Activated T-cell treated with anti-CD3 and anti-CD28 coated beads for 24 hours (primary cell): ENCODE results near the gene CLINT1.
"Not testable (repeated sequence)": the region's sequence is repeated elsewhere in the genome, so short reads cannot be mapped to it uniquely, and the experiment has no call there.

Source experiments
- DNase-seq: peaks from one replicate; pipeline ENCODE4 v3.0.0-alpha.2; 2020; ENCODE audit warnings: low read depth

The CLINT1 gene

GRCh38 chr5:157862183-157862851, 3.4 kb upstream of the CLINT1 start:
- no peak for DNase-seq

- DNase-seq: no peak
Observed at GRCh38 chr5:157860898-157861890, 2.2 kb upstream of the CLINT1 start.

GRCh38 chr5:157859227-157859575, 256 bp upstream of the CLINT1 start:
- no peak for DNase-seq

GRCh38 chr5:157857816-157858526, 974 bp downstream of the CLINT1 start:
- DNase-seq: no peak

GRCh38 chr5:157855404-157855994, 3.4 kb downstream of the CLINT1 start:
- DNase-seq: no peak

GRCh38 chr5:157853365-157853764, 5.6 kb downstream of the CLINT1 start:
- DNase-seq: not testable (repeated sequence)

- no peak for DNase-seq
Observed at GRCh38 chr5:157845914-157846598, 12.9 kb downstream of the CLINT1 start.

- DNase-seq: no peak
Observed at GRCh38 chr5:157842787-157843186, 16.2 kb downstream of the CLINT1 start.

- no peak for DNase-seq
Observed at GRCh38 chr5:157842185-157842584, 16.8 kb downstream of the CLINT1 start.

- no peak for DNase-seq
Observed at GRCh38 chr5:157839157-157839795, 19.7 kb downstream of the CLINT1 start.

GRCh38 chr5:157836121-157836753, 22.7 kb downstream of the CLINT1 start:
- no peak for DNase-seq

- no peak for DNase-seq
Observed at GRCh38 chr5:157835041-157835440, 23.9 kb downstream of the CLINT1 start.

- no peak for DNase-seq
Observed at GRCh38 chr5:157828944-157829639, 29.9 kb downstream of the CLINT1 start.

GRCh38 chr5:157828105-157828943, 30.6 kb downstream of the CLINT1 start:
- DNase-seq: no peak

- no peak for DNase-seq
Observed at GRCh38 chr5:157827423-157827822, 31.5 kb downstream of the CLINT1 start.

GRCh38 chr5:157823655-157824054, 35.3 kb downstream of the CLINT1 start:
- no peak for DNase-seq

- no peak for DNase-seq
Observed at GRCh38 chr5:157821822-157822622, 36.9 kb downstream of the CLINT1 start.

GRCh38 chr5:157821405-157821804, 37.5 kb downstream of the CLINT1 start:
- no peak for DNase-seq
